CD4-positive, alpha-beta T cell treated with Interleukin-12 subunit alpha and Interleukin-12 subunit beta, for 1 hour (primary cell): ENCODE measurements around the gene MAS1.
"Not testable (repeated sequence)": the region's sequence is repeated elsewhere in the genome, so short reads cannot be mapped to it uniquely, and the experiment has no call there.

Experiments
- DNase-seq: peaks from one replicate; pipeline ENCODE4 v3.0.0-alpha.2; 2020

MAS1 gene

DNA sequence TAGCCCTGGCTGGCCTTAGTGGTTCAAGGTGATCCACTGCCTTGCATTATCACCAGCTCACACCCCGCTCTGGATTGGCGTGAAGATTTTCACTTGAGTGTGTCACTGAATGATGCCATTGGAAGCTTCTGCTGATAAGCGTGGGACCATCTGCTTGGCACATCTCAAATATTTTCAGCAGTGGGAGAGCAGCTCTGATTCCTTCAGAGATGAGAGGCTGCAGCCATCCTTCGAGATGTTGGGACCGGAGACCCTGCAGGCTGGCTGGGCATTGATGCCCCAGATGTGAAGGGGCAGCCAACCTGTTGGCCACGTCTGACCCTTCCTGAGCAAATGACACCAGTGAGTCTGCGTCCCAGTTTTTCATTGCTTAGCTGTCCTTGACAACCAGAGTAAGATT is at the start of gene MAS1:
TSS of gene MAS1 (plus strand) at position 197 of the 400 bp plus-strand sequence. CDS start 15,968 bp downstream, outside the sequence.
- no peak for DNase-seq

DNA sequence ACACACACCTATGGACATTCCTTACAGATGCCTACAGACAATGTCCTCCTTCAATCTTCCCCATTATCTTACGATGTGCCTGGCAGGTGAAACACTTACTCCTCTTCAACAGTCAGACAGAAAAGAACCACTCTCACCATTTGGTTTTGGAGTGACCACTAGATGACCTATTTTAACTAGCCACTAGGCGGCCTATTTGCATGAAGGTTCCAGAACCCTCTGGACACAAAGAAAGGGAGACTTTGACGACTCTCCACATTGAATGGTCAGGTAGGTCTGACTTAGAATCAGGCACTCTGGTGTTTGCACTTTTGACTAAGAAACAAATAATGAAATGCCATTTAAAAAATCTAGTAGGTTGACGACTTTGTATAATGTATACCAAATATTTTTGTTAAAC is 48.8 kb upstream of the MAS1 start:
- no peak for DNase-seq

DNA sequence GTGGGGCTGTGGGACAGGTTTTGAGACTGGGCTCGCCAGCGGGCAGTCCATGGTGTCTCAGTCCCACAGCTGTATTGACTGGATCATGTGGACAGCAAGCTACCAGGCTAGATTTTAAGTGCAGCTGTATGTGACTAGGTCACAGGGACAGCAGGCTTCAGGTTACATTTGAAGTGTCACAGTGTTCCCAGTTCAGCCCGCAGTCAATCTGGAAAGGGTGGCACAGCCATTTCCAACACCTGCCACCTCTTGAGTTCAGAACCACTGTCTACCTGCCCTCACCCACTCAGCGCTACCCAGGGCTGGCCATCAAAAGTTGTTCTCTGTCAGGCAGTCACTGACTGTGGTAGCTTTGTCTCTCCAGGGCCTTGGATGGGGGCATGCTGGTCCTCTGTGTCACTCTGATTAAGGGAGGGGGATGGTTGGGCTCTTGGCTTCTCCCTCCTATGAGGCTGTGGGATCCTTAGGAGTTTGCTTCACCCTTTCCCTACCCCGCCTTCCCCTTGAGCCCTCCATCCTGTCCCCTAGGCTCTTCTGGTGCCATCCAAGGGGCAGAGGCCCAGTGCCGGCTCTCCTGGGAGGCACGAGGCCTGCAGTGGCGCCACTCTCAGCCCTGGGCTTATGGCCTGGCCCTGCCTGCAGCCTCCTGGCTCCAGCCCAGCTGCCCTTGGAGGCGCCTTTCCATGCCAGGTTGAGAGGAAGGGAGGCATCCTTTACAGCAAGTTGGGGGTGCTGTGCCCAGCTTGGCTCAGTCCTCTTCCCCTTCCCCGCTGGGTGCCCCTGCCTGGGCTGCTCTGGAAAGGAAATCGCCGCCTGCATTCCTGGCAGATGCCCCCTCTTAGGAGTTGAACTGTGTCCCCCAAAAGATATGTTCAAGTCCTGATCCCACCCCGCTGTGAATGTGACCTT is 45.8 kb upstream of the MAS1 start:
- no peak for DNase-seq

DNA sequence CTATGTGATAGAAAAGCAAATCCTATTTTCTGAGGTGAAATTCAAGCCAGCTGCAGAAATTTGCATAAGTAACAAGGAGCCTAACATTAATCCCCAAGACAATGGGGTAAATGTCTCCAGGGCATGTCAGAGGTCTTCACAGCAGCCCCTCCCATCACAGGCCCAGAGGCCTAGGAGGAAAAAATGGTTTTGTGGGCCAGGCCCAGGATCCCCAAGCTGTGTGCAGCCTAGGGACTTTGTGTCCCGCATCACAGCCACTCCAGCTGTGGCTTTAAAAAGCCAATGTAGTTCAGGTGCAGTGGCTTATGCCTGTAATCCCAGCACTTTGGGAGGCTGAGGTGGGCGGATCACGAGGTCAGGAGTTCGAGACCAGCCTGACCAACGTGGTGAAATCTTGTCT is 42.2 kb upstream of the MAS1 start:
- not testable (repeated sequence) for DNase-seq

DNA sequence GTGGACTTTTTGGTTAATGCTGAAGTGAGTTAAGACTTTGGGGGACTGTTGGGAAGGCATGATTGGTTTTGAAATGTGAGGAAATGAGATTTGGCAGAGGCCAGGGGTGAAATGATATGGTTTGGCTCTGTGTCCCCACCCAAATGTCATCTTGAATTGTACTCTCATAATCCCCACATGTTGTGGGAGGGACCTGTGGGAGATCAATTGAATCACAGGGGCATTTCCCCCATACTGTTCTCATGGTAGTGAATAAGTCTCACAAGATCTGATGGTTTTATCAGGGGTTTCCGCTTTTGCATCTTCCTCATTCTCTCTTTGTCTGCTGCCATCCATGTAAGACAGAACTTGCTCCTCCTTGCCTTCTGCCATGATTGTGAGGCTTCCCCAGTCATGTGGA is 40.9 kb upstream of the MAS1 start:
- not testable (repeated sequence) for DNase-seq

DNA sequence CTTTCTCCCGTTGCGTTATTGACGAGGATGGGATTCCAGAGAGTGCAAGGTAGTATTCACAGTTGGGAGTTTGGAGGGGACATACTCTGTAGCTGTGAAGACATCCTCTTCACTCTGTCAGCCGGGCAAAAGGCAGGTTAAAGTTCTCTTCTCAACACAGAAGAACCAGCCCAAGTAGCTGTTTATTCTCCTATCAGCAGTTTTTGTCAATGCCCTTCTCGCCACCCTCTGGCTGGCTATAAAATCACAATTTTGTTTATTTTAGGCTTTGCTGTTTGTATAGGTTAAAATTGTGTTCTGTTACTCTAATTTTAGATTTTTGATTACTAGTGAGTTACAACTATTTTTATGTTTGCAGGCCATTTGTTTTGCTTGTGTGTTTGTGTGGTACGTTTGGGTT is 37.9 kb upstream of the MAS1 start:
- DNase-seq, result peak; percentile 34

DNA sequence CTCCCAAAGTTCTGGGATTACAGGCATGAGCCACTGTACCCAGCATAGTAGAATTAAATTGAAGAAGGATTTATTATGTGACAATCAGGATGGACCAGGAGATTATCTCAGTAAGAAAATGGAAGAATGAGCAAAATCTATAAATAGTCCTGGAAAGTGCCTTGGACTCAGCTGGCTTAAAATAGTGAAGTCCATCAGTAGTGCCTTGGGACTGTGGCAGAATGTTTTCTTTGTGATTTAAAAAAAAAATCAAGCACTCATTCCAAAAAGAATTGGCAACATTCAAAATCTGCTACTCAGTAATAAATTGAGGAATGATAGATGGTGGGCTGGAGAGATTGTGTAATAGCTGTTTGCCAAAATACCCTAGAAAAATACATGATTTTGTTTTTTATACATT is 37.0 kb upstream of the MAS1 start:
- no peak for DNase-seq

DNA sequence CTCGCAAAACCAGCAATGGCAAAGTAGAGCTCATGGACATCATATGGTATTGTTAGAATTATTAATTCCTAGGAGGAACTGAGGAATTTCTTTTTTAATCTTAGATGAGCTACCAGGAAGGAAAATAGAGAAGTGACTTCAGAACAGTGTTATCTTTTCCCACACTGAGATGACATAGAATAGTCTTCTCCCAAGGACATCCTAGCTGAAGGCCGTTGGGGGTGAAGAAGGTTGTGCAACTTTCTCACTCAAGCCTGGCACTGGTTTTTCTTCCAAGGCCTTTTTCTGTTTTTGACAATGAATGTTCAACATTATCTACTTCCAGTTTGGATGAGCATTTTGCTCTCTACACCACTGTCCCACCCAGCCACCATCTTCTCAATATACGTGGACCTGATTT is 35.8 kb upstream of the MAS1 start:
- no peak for DNase-seq

DNA sequence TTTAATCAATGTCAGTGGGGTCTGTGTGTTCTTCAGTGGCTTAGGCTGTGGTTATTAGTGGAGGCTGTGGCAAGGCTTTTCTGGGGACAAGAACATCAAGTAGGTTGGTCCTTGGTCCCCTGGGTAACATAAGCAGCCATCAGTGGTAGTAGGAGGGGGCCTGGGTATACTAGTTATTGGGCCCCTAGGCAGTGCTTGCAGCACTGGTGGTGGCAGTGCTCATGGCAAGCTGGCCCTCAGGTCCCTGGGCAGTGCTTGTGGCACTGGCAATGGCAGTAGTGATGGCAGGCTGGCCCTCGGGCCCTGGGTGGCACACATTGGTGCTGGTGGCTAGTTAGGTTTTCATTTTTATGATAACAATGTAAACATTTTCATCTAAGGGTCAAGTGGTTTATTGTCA is 32.5 kb upstream of the MAS1 start:
- DNase-seq, result no peak

DNA sequence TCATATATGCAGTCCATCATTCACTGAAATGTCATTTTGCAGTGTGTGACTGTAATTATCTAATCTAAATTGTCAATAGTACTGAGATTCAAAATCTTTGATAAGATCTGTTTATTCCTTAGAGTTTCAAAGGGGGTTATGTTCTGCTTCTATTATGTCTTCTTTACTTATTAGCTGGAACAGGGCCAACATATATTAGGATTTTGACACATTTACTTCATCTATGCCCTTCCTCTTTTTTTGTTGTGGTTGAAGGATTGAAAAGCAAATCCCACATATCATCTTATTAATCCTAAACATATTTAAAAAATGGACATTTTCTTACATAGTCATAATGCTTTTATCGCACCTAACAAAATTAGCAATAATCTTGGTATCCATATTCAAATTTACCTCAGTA is 30.3 kb upstream of the MAS1 start:
- DNase-seq, result no peak

DNA sequence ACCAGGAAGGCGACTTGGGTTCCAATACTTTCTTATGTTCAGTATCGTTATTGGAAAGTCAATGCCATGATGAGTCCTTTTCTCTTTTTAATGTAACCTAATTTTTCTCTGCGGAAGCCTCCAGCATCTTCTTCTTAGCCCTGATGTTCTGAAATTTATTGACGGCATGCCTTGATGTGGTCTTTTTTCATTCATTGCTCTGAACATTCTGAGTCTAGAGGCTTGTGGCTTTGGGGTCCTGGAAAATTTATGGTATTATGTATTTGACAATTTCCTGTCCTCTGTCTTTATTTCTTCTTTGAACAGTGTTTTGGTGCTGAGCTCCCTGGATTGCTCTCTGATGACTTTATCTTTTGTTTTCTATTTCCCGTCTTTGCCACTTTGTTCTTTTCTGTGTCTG is 28.7 kb upstream of the MAS1 start:
- peak; percentile 7 for DNase-seq

DNA sequence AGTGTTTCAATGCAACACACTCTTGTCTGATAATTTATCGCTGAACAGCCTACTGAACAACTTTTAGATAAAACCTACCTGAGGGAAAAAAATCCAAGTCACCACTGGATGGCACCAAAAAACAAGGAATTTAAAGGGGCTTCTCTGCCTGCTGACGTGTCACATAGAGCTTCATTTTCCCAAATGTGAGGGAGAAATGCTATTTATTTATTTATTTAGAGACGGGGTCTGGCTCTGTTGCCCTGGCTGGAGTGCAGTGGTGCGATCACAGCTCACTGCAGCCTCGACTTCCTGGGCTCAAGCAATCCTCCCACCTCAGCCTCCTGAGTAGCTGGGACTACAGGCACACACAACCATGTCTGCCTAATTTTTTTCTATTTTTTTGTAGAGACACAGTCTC is 27.4 kb upstream of the MAS1 start:
- peak; percentile 54 for DNase-seq

DNA sequence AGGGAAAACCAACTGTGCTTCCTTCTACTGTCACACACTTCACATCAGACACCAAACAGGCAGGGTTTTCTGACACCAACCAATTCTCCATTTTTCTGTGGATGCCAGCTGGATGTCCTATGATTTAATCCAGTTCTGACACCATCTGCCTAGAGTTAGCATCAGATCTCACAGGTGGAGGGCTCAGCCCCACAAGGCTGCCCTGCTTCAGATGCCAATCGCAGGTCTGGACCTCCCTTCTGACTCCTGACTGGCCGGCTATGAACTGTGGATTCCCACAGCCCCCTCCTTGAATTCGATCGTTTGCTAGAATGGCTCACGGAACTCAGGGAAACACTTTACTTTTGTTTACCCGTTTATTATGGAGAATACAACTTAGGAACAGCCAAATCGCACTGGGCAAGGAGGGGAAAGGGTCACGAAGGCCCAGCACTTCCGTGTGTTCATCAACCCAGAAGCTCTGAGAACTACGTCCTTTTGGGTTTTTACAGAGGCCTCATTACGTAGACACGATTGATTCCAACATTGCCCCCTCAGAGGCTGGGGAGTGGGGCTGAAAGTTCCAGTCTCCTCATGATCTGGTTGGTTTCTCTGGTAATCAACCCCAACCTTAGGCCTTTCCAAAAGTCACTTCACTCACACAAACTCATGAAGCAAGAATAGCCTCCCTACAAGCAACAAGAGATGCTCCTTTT is 25.4 kb upstream of the MAS1 start:
- DNase-seq, result no peak

DNA sequence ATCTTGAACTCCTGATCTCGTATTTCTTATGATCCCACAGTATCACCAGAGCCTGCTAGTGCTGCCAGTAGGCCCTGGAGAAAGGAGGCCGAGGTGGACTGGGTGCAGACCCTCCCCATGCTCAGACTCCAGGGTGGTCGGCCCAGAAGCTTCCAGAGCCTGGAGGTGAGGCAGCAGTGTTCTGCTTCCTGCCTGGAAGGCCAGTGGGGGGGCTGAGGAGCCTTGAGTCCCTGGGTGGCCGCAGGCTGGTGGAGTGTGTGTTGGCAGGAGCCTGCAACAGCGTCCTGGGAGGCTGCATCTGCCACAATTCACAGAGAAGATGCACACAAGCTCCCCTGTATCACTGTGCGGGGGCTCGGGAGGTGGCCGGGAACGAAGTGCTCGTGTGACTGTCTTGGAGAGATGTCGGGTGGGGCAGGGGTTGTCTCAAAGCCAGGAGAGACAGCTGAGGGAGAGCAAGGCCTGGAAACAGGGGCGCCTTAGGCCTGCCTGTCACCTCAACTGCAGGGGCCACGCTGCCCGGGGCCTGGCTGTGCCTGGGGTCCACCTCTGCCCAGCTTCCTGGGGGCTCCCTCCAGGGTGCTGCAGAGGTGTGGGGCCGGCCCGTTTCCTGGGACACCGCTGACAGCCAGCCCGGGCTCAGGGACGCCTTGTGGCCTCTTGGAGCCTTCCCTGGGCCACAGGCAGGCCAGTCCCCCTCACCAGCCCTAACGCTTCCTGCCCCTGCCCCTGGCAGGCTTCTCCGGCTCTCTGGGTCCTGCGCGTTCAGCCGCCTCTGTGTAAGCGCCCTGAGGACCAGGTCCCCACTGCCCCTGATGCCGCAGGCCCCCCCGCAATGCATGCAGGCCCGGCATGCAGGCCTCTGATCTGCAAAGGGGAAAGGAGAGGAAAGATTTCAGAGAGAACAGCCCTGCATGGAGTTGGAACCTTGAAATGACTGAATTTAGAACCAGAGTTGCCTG is 24.2 kb upstream of the MAS1 start:
- no peak for DNase-seq

DNA sequence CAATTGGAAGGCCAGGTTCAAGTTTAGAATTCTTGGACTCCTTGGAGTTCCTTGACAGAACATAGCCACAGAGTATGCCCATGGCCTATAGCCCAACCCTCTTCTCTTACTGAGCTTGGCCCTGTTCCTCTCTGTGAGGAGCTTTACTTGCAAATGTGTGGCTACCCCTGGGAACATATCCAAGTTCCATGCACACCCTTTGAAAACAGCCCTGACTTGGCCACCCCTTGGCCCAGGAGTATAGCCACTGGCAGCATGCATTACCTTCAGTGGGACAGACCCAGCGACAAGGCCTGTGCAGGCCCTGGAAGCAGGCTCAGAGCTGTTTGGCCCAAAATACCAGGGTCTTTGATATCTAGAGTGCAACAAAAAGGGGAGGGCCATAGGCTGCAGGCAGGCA is 19.5 kb upstream of the MAS1 start:
- no peak for DNase-seq

DNA sequence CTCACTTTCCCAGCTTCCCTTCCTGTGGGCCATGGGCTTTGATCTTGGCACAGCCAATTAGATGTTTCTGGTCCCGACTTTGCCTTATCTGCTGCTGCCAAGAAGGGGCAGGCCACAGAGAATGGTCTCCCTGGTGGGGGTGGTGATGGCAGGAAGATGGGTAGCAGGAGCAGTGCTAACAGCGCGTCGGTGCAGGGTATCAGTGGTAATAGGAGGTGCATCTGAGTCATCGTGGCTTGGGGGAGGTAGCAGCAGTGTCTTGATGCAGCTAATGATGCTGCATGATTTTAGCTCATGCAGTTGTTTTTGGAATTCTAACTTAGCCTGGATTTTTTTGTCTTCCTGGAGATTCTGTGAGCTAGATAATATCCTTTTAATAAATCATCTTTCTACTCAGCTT is 18.9 kb upstream of the MAS1 start:
- DNase-seq, result no peak

DNA sequence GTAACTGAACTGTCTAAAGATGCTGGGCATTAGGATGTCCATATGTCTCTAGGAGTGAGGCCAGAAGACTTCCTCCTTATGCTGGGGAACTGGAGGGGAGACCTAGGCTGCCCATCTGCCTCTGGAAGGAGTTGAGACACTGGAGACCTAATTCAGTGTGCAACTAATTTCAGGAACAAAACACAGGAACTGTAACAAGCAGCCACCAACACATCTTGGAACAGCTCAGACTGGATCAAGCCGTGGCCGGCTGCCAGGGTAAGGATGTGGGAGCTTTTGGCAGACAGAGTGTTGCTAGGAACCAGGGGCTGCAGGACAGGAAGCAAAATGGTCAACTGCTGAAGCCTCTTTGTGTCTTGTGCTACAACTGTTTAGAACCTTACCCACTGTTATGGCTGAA is 16.4 kb upstream of the MAS1 start:
- DNase-seq, result no peak

DNA sequence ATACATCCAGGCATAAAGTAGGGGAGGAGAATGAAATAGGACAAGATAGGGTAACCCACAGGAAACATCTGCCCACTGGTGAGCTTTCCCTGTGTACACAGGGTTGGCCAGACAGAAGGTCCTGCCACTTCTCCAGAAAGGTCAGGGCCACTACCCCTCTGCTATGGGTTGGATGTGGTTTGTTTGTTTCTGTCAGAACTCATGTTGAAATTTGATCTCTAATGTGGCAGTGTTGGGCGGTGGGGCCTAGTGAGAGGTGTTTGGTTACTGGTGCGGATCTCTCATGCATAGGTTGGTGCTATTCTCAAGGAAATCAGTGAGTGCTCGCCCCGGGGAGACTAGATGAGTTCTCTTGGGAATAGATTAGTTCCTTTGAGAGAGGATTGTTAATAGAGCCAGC is 15.6 kb upstream of the MAS1 start:
- no peak for DNase-seq

DNA sequence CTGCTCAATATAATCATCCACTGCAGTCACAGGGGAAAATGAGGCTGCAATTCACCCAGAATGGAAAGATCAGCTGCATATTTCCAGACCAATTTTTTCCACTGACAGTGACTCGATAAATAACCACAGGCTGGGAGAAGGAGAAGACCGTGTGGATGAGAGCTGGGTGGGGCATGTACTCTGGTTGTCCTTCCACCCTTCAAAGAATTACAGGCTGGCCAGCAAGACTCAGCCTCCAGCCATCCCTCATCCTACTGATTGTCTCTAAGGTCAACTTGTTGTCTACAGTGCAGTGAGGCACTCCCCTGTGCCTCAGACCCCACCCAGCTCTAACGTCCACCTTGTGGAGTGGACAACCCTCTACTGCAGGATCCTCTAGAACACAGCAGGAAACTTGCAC is 14.5 kb upstream of the MAS1 start:
- DNase-seq, result no peak

DNA sequence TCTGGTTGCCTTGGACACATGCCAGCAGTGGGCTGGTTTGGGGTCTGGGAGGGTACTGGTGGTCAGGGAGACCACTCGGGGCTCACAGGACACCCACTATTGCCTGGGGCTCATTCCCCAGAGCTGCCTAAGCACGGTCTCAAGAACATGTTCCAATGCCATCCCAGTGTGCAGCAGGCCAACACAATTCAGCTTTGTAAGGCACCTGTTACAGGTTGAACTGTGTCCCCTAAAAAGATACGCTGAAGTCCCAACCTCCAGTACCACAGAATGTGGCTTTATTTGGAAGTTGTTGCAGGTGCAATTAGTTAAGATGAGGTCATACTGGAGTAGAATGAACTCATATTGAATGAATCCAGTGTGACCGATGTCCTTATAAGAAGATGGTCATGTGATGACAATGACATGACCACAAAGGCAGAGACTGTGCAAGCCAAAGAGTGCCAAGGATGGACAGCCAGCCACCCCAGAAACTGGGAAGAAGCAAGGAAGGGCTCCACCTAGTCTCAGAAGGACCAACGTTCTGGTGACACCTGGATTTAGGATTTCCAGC is 13.5 kb upstream of the MAS1 start:
- DNase-seq, result no peak

DNA sequence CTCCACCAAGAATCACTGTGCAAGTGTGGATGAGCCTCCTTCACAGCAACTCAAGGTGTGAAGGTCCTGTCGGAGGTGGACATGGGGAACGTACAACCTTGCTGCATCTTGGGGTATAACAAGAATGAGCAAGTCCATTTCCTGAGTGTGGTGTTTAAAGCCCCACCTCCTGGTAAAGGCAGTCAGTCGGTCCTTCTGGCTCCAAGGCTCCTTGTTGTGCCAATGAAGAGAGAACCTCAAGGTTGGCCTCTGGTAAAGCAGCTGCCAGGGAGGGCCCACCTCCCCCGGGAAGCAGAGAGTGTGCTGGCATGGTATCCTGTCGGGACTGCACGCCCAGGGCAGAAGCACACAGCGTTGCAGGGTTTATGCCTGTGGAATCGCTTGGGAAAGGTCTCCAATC is 12.4 kb upstream of the MAS1 start:
- no peak for DNase-seq

DNA sequence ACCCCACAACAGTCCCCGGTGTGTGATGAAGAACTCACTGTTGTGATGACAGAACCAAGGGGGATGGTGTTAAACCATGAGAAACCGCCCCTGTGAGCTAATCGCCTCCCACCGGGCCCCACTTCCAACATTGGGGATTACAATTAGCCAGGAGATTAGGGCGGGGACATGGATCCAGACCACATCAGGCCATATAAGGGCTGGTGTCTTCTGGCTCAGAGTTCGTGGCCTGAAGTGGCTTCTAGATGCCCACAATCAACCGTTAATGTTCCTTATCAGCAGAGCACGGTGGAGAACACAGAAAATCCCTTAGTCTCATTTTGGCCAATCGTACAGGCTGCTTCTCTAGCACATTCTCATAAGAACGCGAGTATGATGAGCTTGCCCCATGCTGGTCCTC is 10.9 kb upstream of the MAS1 start:
- no peak for DNase-seq

DNA sequence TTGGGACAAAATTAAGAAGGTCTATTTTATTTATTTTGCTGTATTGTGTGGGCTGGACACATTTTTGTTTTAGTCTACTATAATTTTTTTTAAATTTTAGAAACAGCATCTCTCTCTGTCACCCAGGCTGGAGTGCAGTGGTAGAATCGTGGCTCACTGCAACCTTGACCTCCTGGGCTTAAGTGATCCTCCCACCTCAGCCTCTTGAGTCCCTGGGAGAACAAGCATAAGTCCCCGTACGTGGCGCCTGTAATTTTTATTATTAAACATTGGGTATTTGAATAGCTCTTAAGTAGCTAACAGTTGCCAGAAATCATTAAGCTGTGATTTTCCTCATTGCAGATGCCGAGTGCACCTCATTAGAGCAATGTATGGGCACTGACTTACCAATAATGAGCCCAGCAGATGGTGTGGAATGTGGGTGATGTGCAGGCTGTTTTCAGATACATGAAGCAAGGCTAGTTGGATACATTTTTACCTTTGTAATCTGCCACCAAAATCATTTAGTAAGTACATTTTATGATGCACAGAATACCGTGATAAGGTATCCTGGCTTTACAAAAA is 10.3 kb upstream of the MAS1 start:
- DNase-seq, result no peak
